Activated CD8-positive, alpha-beta memory T cell treated with anti-CD3 and anti-CD28 coated beads, Interleukin-2, amount 50 U/mL, for 1 hour (primary cell): Measurements from ENCODE around the gene ADAM33.

Experiments
- DNase-seq: peaks from one replicate; pipeline ENCODE4 v3.0.0-alpha.2; 2020; ENCODE audit errors: extremely low read depth

The ADAM33 gene

GRCh38 chr20:3648951-3649350, 32.9 kb downstream of the ADAM33 start:
- no peak for DNase-seq

- DNase-seq, result no peak
These were observed 34.3 kb downstream of the ADAM33 start for GRCh38 chr20:3647473-3647872.

GRCh38 chr20:3646651-3647050, 35.2 kb downstream of the ADAM33 start:
- no peak for DNase-seq

- no peak for DNase-seq
These were observed 35.8 kb downstream of the ADAM33 start for GRCh38 chr20:3646067-3646440.

GRCh38 chr20:3645309-3646066, 36.3 kb downstream of the ADAM33 start:
- no peak for DNase-seq

GRCh38 chr20:3640259-3640658, 41.6 kb downstream of the ADAM33 start:
- no peak for DNase-seq

GRCh38 chr20:3635346-3635745, 46.5 kb downstream of the ADAM33 start:
- no peak for DNase-seq

GRCh38 chr20:3633913-3634478, 47.8 kb downstream of the ADAM33 start:
- no peak for DNase-seq

- no peak for DNase-seq
These were observed 49.4 kb downstream of the ADAM33 start for GRCh38 chr20:3632311-3633004.

- no peak for DNase-seq
These were observed 50.3 kb downstream of the ADAM33 start for GRCh38 chr20:3631534-3631933.

- no peak for DNase-seq
These were observed 51.4 kb downstream of the ADAM33 start for GRCh38 chr20:3630429-3630828.

- DNase-seq, result no peak
These were observed 51.9 kb downstream of the ADAM33 start for GRCh38 chr20:3629893-3630292.

- DNase-seq, result no peak
These were observed 53.1 kb downstream of the ADAM33 start for GRCh38 chr20:3628502-3629314.

GRCh38 chr20:3627476-3627875, 54.3 kb downstream of the ADAM33 start:
- DNase-seq, result no peak

- DNase-seq, result no peak
These were observed 59.4 kb downstream of the ADAM33 start for GRCh38 chr20:3622406-3622805.

GRCh38 chr20:3621111-3621510, 60.7 kb downstream of the ADAM33 start:
- DNase-seq, result no peak
